GM12878 (cell line): ENCODE measurements around the gene ARHGAP12. TPM values are rescaled to one million over a fixed set of nuclear protein-coding genes. Genes with fewer than 3 reads are reported as not detected.

ENCODE experiments used
- ATAC-seq: fragments of 200-7000 bp; cut with Tn5 transposase; 3 replicates; pipeline ENCODE4 v1.9.1; 2020; ENCODE audit warnings: mild to moderate bottlenecking, moderate library complexity
- BruUV-seq: library from RNA; stranded (reverse); fragments of 400-500 nt; replicated peaks from 2 replicates; lab custom pipeline; 2021; lab: Mats Ljungman, UMichigan
- CTCF ChIA-PET: fragments of 300-600 bp; sonication (Branson Sonifier 250); formaldehyde crosslinking; extraction: SDS; loops from one replicate; lab custom pipeline; 2021; ENCODE audit warnings: inconsistent platforms; lab: Yijun Ruan, JAX
- POLR2A ChIA-PET: fragments of 350-600 bp; formaldehyde crosslinking; extraction: SDS; loops from one replicate; lab custom pipeline; 2021; ENCODE audit warnings: inconsistent platforms; lab: Charles Lee
- RAD21 ChIA-PET: fragments of 300-600 bp; sonication (Branson Sonifier 250); formaldehyde crosslinking; loops from one replicate; lab custom pipeline; 2023; ENCODE audit warnings: antibody characterized with exemption; ENCODE audit not compliant: unreplicated experiment; lab: Charles Lee
- SMC1A ChIA-PET: fragments of 300-600 bp; sonication (Branson Sonifier 250); formaldehyde crosslinking; loops from one replicate; lab custom pipeline; 2023; ENCODE audit not compliant: unreplicated experiment, uncharacterized antibody; lab: Charles Lee
- DNase-seq: peaks from one replicate; pipeline ENCODE4 v3.0.0-alpha.2; 2011; ENCODE audit warnings: low read depth, low spot score
- FAIRE-seq: peaks from 3 replicates; lab custom pipeline; 2011; peaks lifted over from hg19 to GRCh38; lab: Jason Lieb, UNC
- H2AFZ ChIP-seq: 2 replicates; pipeline ENCODE4 v1.6.0; 2011; ENCODE audit warnings: low read depth, low read length, control low read depth; ENCODE audit not compliant: control insufficient read depth
- H3K27ac ChIP-seq: 2 replicates; pipeline ENCODE4 v1.5.1; 2011; ENCODE audit warnings: control low read depth; ENCODE audit not compliant: control insufficient read depth, insufficient read depth
- H3K27me3 ChIP-seq, 2 experiments: replicated peaks in 1 of 2; 2 replicates each; pipeline versions ENCODE4 v1.6.0 to v1.6.1; 2011; ENCODE audit warnings: low read length in 1 of 2; ENCODE audit not compliant: control insufficient read depth in 2 of 2, insufficient read depth in 2 of 2
- H3K36me3 ChIP-seq, 2 experiments: 2 replicates each; pipeline ENCODE4 v1.5.1; 2011; ENCODE audit warnings: low read length in 1 of 2; ENCODE audit not compliant: control insufficient read depth in 2 of 2, insufficient read depth in 2 of 2
- H3K4me1 ChIP-seq: 2 replicates; pipeline ENCODE4 v1.6.1; 2011; ENCODE audit warnings: mild to moderate bottlenecking, low read length, moderate library complexity, mixed read lengths; ENCODE audit not compliant: control insufficient read depth, insufficient read depth
- H3K4me2 ChIP-seq: 2 replicates; pipeline ENCODE4 v1.6.0; 2011; ENCODE audit warnings: control low read depth; ENCODE audit not compliant: control insufficient read depth, insufficient read depth
- H3K4me3 ChIP-seq: fragments of 200-600 bp; sonication (generic); 2 replicates; pipeline ENCODE4 v1.5.1; 2016
- H3K79me2 ChIP-seq: 2 replicates; pipeline ENCODE4 v1.6.0; 2011; ENCODE audit warnings: low read length; ENCODE audit not compliant: control insufficient read depth, insufficient read depth
- H3K9ac ChIP-seq: 2 replicates; pipeline ENCODE4 v1.8.0; 2011; ENCODE audit warnings: low read length, control low read depth, mixed read lengths; ENCODE audit not compliant: control insufficient read depth, insufficient read depth
- H3K9me3 ChIP-seq: replicated peaks from 3 replicates; pipeline ENCODE4 v1.5.1; 2011; ENCODE audit warnings: mild to moderate bottlenecking, low read length; ENCODE audit not compliant: control insufficient read depth, insufficient read depth
- H4K20me1 ChIP-seq: 2 replicates; pipeline ENCODE4 v1.6.0; 2011; ENCODE audit not compliant: control insufficient read depth, insufficient read depth
- CBFB ChIP-seq: IDR thresholded peaks from 2 replicates; pipeline ENCODE4 v1.6.1; 2016; ENCODE audit warnings: antibody characterized with exemption, low read depth
- KLF5 ChIP-seq: fragments of 450-650 bp; IDR thresholded peaks from 2 replicates; pipeline ENCODE4 v1.6.1; 2014; ENCODE audit warnings: mild to moderate bottlenecking; ENCODE audit not compliant: partially characterized antibody
- LARP7 ChIP-seq: fragments of 450-650 bp; IDR thresholded peaks from 2 replicates; pipeline ENCODE4 v1.6.1; 2017; ENCODE audit warnings: mild to moderate bottlenecking
- NFYA ChIP-seq: IDR thresholded peaks from 2 replicates; pipeline ENCODE4 v1.6.1; 2011; ENCODE audit warnings: low read depth, mild to moderate bottlenecking, low read length, improper control_type of control experiment, borderline replicate concordance
- NR2C2 ChIP-seq: IDR thresholded peaks from 2 replicates; pipeline ENCODE4 v1.6.1; 2011; ENCODE audit warnings: borderline replicate concordance, low read depth; ENCODE audit not compliant: control insufficient read depth, insufficient read length
- TBL1XR1 ChIP-seq: IDR thresholded peaks from 2 replicates; pipeline ENCODE4 v1.6.1; 2012; ENCODE audit warnings: low read depth, low read length, improper control_type of control experiment
- TCF3 ChIP-seq: IDR thresholded peaks from 2 replicates; pipeline ENCODE4 v1.6.1; 2012; ENCODE audit warnings: low read depth, mild to moderate bottlenecking, low read length, borderline replicate concordance; ENCODE audit not compliant: insufficient read depth
- ZNF24 ChIP-seq: fragments of 450-650 bp; IDR thresholded peaks from 2 replicates; pipeline ENCODE4 v1.6.1; 2017; ENCODE audit warnings: antibody characterized with exemption, mild to moderate bottlenecking
- WGBS: methylation state at CpG from one replicate; pipeline ENCODE4 v1.1.6; 2016; ENCODE audit warnings: low lambda C conversion rate; ENCODE audit not compliant: insufficient replicate concordance, insufficient coverage; ENCODE audit errors: missing lambda C conversion rate; 5-methylcytosine and 5-hydroxymethylcytosine counted together
- in situ Hi-C: fragments of 300-500 bp; cut with MboI; formaldehyde crosslinking; loops from 9 replicates; pipeline ENCODE4 v1.14.3; 2018; ENCODE audit warnings: mixed read lengths
- intact Hi-C: fragments of 100-400 bp; cut with micrococcal nuclease; formaldehyde crosslinking; loops from one replicate; pipeline ENCODE4 v1.14.2; 2022; ENCODE audit not compliant: unreplicated experiment
- polyA plus RNA-seq, 11 experiments: library from polyadenylated mRNA; depleted of rRNA in 4 of 11; unstranded in 6 of 11; stranded (reverse) in 5 of 11; fragments of >200 nt; fragmentation: Nextera tagmentation in 4 of 11; fragmentation: Illumina TruSeq in 1 of 11; extraction: Ambion mirVana in 4 of 11; extraction: Trizol in 1 of 11; gene quantifications; 1 replicate in 1 of 11; 2 replicates in 10 of 11; pipeline versions ENCODE4 v1.2.1 to v1.2.3, GENCODE V29; 2011 to 2016; ENCODE audit warnings: inconsistent platforms in 2 of 11, missing spikeins in 2 of 11, low read depth in 1 of 11
- total RNA-seq, 4 experiments: library from RNA; depleted of rRNA in 3 of 4; stranded (reverse); fragments of >200 nt in 3 of 4; fragmentation: Illumina TruSeq in 1 of 4; extraction: Trizol in 1 of 4; gene quantifications; 2 replicates each; pipeline versions ENCODE4 v1.2.1 to v1.2.3, GENCODE V29; 2013 to 2021
- TF ChIP-seq, protein P1 (sequence below): fragments of 450-650 bp; IDR thresholded peaks from 2 replicates; pipeline ENCODE4 v1.6.1; 2017; ENCODE audit warnings: antibody characterized with exemption, mild to moderate bottlenecking, moderate library complexity
- TF ChIP-seq, protein P2 (sequence below): fragments of 450-650 bp; IDR thresholded peaks from 2 replicates; pipeline ENCODE4 v1.6.1; 2017; ENCODE audit warnings: mild to moderate bottlenecking, low read depth, inconsistent platforms; ENCODE audit not compliant: poor library complexity, severe bottlenecking
- TF ChIP-seq, protein P3 (sequence below): fragments of 450-650 bp; IDR thresholded peaks from 2 replicates; pipeline ENCODE4 v1.6.1; 2016; ENCODE audit warnings: mild to moderate bottlenecking

The ARHGAP12 gene
- total and polyA plus RNA-seq, 10 of the 15 experiments (the other 5 are each of a cell fraction or from before 2014, with no cell fraction given): 5.4 to 15.6 (median 8.5) TPM

DNA sequence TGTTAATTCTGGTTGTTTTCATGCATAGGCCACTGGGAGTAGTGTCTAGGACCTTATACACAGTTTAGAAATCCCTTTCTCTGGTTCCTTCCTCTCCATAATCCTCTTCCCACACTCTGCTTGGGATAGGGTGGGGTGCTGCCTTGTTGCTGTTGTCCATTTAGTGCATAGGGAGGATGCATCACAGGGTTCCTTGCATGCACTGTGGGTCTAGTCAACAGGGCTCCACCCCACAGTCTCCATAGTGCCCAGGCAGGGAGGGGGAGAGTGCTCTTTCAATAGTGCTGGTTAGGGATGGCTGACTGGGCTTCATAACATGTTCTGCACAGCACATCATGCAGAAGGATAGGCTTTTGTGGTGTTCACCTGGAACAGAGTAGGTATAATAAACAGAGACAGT, 81.1 kb downstream of the ARHGAP12 start (continued):
- TF ChIP-seq, protein P1, sequence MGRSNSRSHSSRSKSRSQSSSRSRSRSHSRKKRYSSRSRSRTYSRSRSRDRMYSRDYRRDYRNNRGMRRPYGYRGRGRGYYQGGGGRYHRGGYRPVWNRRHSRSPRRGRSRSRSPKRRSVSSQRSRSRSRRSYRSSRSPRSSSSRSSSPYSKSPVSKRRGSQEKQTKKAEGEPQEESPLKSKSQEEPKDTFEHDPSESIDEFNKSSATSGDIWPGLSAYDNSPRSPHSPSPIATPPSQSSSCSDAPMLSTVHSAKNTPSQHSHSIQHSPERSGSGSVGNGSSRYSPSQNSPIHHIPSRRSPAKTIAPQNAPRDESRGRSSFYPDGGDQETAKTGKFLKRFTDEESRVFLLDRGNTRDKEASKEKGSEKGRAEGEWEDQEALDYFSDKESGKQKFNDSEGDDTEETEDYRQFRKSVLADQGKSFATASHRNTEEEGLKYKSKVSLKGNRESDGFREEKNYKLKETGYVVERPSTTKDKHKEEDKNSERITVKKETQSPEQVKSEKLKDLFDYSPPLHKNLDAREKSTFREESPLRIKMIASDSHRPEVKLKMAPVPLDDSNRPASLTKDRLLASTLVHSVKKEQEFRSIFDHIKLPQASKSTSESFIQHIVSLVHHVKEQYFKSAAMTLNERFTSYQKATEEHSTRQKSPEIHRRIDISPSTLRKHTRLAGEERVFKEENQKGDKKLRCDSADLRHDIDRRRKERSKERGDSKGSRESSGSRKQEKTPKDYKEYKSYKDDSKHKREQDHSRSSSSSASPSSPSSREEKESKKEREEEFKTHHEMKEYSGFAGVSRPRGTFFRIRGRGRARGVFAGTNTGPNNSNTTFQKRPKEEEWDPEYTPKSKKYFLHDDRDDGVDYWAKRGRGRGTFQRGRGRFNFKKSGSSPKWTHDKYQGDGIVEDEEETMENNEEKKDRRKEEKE: no peak

DNA sequence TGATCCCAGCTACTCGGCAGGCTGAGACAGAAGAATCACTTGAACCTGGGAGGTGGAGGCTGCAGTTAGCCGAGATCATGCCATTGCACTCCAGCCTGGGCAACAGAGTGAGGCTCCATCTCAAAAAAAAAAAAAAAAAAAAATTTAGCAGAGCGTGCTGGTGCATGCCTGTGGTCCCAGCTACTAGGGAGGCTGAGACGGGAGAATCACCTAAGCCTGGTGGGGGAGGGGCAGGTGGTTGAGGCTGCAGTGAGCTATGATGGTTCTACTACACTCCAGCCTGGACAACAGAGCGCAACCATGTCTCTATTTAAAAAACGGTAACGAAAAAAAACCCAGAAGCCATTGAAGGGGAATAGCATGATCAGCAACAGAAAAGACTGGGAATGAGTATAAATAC, 89.9 kb downstream of the ARHGAP12 start:
- Histone ChIP-seq H3K27me3 (no peaks in the 10 kb centered on the region), H3K4me1 (no peaks in the 10 kb centered on the region), H3K27ac (no peak overlapping the region), H3K9me3 (no peaks in the 10 kb centered on the region), H3K36me3 (no peaks in the 10 kb centered on the region), H3K4me2 (no peak overlapping the region), H3K79me2 (no peaks in the 10 kb centered on the region), H2AFZ (no peak overlapping the region), H3K4me3 (no peak overlapping the region), H4K20me1 (no peaks in the 10 kb centered on the region), H3K9ac (no peak overlapping the region)
- ATAC-seq: no peak
- CTCF ChIA-PET: interaction anchor here (0.6 to 1.8 kb wide), 3 partner anchors 13 to 27 kb away, joined by 3 to 13 read pairs (median 3); no protein-coding TSS in a partner anchor
- no TSS peak for BruUV-seq
- DNase-seq: no peak
- RAD21 ChIA-PET: interaction anchor here (1.3 kb wide), 1 partner anchor 165 kb away, joined by 4 read pairs; no protein-coding TSS in a partner anchor
- intact Hi-C loops (loop anchor here (10.0 kb wide), 1 partner anchor 366 kb away; no protein-coding TSS in a partner anchor), in situ Hi-C loops (no loop called here)
- WGBS: 97% methylated on average over 6 of the region's 7 CpGs
- TF ChIP-seq CBFB (no peak), NFYA (no peak), LARP7 (no peak), ZNF24 (no peak), TCF3 (no peak), TBL1XR1 (no peak), KLF5 (no peak), NR2C2 (no peak)
- TF ChIP-seq, protein P2, sequence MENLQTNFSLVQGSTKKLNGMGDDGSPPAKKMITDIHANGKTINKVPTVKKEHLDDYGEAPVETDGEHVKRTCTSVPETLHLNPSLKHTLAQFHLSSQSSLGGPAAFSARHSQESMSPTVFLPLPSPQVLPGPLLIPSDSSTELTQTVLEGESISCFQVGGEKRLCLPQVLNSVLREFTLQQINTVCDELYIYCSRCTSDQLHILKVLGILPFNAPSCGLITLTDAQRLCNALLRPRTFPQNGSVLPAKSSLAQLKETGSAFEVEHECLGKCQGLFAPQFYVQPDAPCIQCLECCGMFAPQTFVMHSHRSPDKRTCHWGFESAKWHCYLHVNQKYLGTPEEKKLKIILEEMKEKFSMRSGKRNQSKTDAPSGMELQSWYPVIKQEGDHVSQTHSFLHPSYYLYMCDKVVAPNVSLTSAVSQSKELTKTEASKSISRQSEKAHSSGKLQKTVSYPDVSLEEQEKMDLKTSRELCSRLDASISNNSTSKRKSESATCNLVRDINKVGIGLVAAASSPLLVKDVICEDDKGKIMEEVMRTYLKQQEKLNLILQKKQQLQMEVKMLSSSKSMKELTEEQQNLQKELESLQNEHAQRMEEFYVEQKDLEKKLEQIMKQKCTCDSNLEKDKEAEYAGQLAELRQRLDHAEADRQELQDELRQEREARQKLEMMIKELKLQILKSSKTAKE: no peak
- TF ChIP-seq, protein P3, sequence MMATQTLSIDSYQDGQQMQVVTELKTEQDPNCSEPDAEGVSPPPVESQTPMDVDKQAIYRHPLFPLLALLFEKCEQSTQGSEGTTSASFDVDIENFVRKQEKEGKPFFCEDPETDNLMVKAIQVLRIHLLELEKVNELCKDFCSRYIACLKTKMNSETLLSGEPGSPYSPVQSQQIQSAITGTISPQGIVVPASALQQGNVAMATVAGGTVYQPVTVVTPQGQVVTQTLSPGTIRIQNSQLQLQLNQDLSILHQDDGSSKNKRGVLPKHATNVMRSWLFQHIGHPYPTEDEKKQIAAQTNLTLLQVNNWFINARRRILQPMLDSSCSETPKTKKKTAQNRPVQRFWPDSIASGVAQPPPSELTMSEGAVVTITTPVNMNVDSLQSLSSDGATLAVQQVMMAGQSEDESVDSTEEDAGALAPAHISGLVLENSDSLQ: no peak
- POLR2A ChIA-PET: interaction anchor here (0.7 to 1.2 kb wide), 2 partner anchors 23 to 42 kb away, joined by 3 to 4 read pairs; no protein-coding TSS in a partner anchor
- SMC1A ChIA-PET: interaction anchor here (0.6 to 1.3 kb wide), 4 partner anchors 12 to 31 kb away, joined by 3 to 6 read pairs (median 4); no protein-coding TSS in a partner anchor
- FAIRE-seq: no peak
